ENCODE results near the gene QTRT2. TPM values are rescaled to one million over a fixed set of nuclear protein-coding genes. Genes with fewer than 3 reads are reported as not detected.

QTRT2 gene
- total and polyA plus RNA-seq, 9 of the 15 experiments (the other 6 are each of a cell fraction or from before 2014, with no cell fraction given), result 10.2 to 25.1 (median 17.3) TPM

DNA sequence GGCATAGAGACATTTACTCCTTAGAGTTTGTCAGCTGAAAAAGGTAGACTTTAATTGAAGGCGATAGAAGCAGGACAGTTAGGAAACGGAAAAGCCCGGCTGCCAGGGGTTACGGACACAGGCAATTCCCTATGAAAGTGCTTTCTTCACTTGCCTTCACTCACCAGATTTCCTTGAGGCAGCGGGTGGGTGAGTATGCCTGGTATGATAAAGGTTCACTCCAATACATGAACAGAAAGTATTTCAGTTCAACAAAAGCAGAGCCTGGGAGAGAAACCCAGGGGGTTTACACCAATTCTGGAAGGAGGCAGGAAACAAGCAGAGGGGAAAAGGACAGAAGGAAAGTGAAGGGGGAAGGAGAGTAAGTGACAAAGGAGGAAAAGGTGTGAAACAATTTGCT lies 53.9 kb downstream of the QTRT2 start:
- no peak for ATAC-seq
- Histone ChIP-seq H4K20me1 (replicated peaks; ENCODE audit: control insufficient read depth, insufficient read depth, low read length) (no peaks in the 10 kb centered on the region), H3K4me1 (replicated peaks in 1 of 2; ENCODE audit: control insufficient read depth in 2 of 2, insufficient read depth in 2 of 2, low read length in 2 of 2) (no peaks in the 10 kb centered on the region), H3K27ac (ENCODE audit: extremely low read depth, low read depth, low read length) (no peak overlapping the region), H3K4me3 (no peak overlapping the region), H2AFZ (ENCODE audit: low read depth, low read length) (no peak overlapping the region), H3K79me2 (ENCODE audit: control insufficient read depth, insufficient read depth, low read length) (no peaks in the 10 kb centered on the region), H3K27me3 (ENCODE audit: control insufficient read depth in 2 of 2, insufficient read depth in 2 of 2, low read length in 2 of 2) (no peaks in the 10 kb centered on the region; a peak in 1 of 5 replicates), H3K36me3 (ENCODE audit: control insufficient read depth, insufficient read depth, low read length) (no peaks in the 10 kb centered on the region), H3K9me3 (replicated peaks; ENCODE audit: control insufficient read depth, insufficient read depth, low read depth, low read length) (no peaks in the 10 kb centered on the region), H3K9me1 (ENCODE audit: control insufficient read depth, insufficient read depth, low read length) (no peaks in the 10 kb centered on the region), H3K4me2 (ENCODE audit: insufficient read depth, low read length) (no peak overlapping the region), H3K9ac (ENCODE audit: insufficient read depth in 1 of 2, low read depth in 2 of 2, low read length in 2 of 2) (no peak overlapping the region)
- BruUV-seq (replicated peaks), result no TSS peak
- in situ Hi-C loops (cut with MboI), result no loop called here
- no peak for DNase-seq (ENCODE audit: extremely low read depth in 1 of 4, low spot score in 3 of 4)
- 0% methylated on average over 5 of the region's 5 CpGs for WGBS (ENCODE audit: insufficient coverage, low coverage, missing lambda C conversion rate)
- POLR2A ChIA-PET, result no interaction called here
- CTCF ChIA-PET (ENCODE audit: low intra/inter-chr PET ratio), result interaction anchor here (0.7 kb wide), 1 partner anchor 171 kb away, joined by 3 read pairs; no protein-coding TSS in a partner anchor
- FAIRE-seq, result no peak
- intact Hi-C loops (cut with micrococcal nuclease), result no loop called here
- TF ChIP-seq ZNF707 (CRISPR knock-in tag; conservative IDR thresholded peaks at IDR 0.05) (no peak), SIN3B (IDR thresholded peaks at IDR 0.05; ENCODE audit: low read depth) (no peak), ZNF41 (CRISPR knock-in tag; conservative IDR thresholded peaks at IDR 0.05) (no peak), ZEB2 (IDR thresholded peaks at IDR 0.05) (no peak), U2AF2 (optimal IDR thresholded peaks at IDR 0.05; ENCODE audit: low read depth, low read length) (no peak), NR4A1 (CRISPR knock-in tag; IDR thresholded peaks at IDR 0.05) (no peak), NR4A1 (tag; IDR thresholded peaks at IDR 0.05) (no peak), SMARCA5 (IDR thresholded peaks at IDR 0.05) (no peak), ZNF507 (tag; conservative IDR thresholded peaks at IDR 0.05) (no peak), ZNF134 (CRISPR knock-in tag; conservative IDR thresholded peaks at IDR 0.05) (no peak), C11orf30 (IDR thresholded peaks at IDR 0.05; ENCODE audit: low read depth) (no peak), LEF1 (IDR thresholded peaks at IDR 0.05) (no peak)
- TF ChIP-seq, protein P1, sequence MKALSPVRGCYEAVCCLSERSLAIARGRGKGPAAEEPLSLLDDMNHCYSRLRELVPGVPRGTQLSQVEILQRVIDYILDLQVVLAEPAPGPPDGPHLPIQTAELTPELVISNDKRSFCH (CRISPR knock-in tag; IDR thresholded peaks at IDR 0.05), result no peak
- TF ChIP-seq, protein P1 (tag; IDR thresholded peaks at IDR 0.05), result no peak
- TF ChIP-seq, protein P2, sequence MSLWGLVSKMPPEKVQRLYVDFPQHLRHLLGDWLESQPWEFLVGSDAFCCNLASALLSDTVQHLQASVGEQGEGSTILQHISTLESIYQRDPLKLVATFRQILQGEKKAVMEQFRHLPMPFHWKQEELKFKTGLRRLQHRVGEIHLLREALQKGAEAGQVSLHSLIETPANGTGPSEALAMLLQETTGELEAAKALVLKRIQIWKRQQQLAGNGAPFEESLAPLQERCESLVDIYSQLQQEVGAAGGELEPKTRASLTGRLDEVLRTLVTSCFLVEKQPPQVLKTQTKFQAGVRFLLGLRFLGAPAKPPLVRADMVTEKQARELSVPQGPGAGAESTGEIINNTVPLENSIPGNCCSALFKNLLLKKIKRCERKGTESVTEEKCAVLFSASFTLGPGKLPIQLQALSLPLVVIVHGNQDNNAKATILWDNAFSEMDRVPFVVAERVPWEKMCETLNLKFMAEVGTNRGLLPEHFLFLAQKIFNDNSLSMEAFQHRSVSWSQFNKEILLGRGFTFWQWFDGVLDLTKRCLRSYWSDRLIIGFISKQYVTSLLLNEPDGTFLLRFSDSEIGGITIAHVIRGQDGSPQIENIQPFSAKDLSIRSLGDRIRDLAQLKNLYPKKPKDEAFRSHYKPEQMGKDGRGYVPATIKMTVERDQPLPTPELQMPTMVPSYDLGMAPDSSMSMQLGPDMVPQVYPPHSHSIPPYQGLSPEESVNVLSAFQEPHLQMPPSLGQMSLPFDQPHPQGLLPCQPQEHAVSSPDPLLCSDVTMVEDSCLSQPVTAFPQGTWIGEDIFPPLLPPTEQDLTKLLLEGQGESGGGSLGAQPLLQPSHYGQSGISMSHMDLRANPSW (CRISPR knock-in tag; IDR thresholded peaks at IDR 0.05), result no peak
- TF ChIP-seq, protein P3, sequence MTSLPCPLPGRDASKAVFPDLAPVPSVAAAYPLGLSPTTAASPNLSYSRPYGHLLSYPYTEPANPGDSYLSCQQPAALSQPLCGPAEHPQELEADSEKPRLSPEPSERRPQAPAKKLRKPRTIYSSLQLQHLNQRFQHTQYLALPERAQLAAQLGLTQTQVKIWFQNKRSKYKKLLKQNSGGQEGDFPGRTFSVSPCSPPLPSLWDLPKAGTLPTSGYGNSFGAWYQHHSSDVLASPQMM (CRISPR knock-in tag; IDR thresholded peaks at IDR 0.05), result no peak
- TF ChIP-seq, protein P4, sequence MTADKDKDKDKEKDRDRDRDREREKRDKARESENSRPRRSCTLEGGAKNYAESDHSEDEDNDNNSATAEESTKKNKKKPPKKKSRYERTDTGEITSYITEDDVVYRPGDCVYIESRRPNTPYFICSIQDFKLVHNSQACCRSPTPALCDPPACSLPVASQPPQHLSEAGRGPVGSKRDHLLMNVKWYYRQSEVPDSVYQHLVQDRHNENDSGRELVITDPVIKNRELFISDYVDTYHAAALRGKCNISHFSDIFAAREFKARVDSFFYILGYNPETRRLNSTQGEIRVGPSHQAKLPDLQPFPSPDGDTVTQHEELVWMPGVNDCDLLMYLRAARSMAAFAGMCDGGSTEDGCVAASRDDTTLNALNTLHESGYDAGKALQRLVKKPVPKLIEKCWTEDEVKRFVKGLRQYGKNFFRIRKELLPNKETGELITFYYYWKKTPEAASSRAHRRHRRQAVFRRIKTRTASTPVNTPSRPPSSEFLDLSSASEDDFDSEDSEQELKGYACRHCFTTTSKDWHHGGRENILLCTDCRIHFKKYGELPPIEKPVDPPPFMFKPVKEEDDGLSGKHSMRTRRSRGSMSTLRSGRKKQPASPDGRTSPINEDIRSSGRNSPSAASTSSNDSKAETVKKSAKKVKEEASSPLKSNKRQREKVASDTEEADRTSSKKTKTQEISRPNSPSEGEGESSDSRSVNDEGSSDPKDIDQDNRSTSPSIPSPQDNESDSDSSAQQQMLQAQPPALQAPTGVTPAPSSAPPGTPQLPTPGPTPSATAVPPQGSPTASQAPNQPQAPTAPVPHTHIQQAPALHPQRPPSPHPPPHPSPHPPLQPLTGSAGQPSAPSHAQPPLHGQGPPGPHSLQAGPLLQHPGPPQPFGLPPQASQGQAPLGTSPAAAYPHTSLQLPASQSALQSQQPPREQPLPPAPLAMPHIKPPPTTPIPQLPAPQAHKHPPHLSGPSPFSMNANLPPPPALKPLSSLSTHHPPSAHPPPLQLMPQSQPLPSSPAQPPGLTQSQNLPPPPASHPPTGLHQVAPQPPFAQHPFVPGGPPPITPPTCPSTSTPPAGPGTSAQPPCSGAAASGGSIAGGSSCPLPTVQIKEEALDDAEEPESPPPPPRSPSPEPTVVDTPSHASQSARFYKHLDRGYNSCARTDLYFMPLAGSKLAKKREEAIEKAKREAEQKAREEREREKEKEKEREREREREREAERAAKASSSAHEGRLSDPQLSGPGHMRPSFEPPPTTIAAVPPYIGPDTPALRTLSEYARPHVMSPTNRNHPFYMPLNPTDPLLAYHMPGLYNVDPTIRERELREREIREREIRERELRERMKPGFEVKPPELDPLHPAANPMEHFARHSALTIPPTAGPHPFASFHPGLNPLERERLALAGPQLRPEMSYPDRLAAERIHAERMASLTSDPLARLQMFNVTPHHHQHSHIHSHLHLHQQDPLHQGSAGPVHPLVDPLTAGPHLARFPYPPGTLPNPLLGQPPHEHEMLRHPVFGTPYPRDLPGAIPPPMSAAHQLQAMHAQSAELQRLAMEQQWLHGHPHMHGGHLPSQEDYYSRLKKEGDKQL (CRISPR knock-in tag; IDR thresholded peaks at IDR 0.05; ENCODE audit: borderline replicate concordance), result no peak

Data from K562 (cell line).